ENCODE measurements around the gene SPRY1. TPM values are rescaled to one million over a fixed set of nuclear protein-coding genes. Genes with fewer than 3 reads are reported as not detected.
A peak's percentile ranks its signal among the peaks of the same experiment; 100 is the strongest.

SPRY1 gene
- total and polyA plus RNA-seq, 7 donors = 19.2 to 104 (median 41.1) TPM

DNA sequence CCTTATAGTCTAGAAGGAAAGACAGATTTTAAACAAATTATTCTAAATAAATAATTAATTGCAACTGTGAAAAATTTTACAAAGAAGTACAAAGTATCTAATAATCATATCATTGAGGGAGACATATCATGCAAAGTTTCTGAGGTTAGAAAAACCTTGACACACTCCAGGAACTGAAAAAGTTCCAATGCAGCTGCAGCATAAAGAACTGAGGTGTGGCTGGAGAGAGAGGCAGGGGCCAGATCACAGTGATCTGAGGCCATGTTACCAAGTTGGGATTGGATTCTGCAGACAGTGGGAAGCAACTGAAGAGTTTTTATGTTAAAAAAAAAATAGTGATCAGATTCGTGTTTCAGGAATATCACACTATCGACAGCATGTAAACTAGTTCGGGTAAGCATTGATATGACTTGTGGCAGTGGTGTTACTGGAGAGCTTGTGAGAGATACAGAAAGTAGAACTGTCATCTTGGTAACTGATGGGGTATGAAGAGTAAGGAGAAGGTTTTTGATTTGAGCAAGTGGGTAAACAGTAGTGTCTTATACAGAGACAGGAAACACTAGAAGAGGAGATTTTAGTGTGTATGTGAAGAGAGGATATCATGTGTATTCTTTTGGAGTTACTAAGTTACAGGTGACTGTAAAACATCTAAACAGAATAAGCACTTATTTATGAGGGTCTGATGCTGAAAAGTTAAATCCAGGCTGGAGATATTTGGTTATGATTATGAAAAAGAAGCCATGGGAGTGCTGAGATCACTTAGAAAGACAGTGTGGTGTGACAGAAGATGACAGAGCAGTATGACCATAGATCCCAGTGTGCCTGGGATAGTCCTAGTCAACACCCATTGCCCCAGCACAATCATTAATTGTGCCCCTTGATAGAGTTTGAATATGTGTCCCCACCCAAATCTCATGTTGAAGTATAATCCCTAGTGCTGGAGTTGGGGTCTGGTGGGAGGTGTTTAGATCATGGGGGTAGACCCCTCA lies 15.6 kb upstream of the SPRY1 start:
- ATAC-seq (no peak), DNase-seq (no peak)
- Histone ChIP-seq H3K4me3 (no peak overlapping the region), H3K4me1 (peaks cover 1% of the 10 kb centered on the region), H3K9me3 (no peaks in the 10 kb centered on the region), H3K27ac (no peak overlapping the region), H3K36me3 (ENCODE audit: insufficient read depth in 1 of 2, low read depth in 1 of 2) (no peaks in the 10 kb centered on the region), H3K27me3 (ENCODE audit: insufficient read depth in 3 of 3, low read length in 2 of 3) (no peaks in the 10 kb centered on the region)
- 92 to 97% (median 94%) methylated on average over 3 of the region's 3 CpGs for WGBS, 3 donors
- TF ChIP-seq, protein P1, sequence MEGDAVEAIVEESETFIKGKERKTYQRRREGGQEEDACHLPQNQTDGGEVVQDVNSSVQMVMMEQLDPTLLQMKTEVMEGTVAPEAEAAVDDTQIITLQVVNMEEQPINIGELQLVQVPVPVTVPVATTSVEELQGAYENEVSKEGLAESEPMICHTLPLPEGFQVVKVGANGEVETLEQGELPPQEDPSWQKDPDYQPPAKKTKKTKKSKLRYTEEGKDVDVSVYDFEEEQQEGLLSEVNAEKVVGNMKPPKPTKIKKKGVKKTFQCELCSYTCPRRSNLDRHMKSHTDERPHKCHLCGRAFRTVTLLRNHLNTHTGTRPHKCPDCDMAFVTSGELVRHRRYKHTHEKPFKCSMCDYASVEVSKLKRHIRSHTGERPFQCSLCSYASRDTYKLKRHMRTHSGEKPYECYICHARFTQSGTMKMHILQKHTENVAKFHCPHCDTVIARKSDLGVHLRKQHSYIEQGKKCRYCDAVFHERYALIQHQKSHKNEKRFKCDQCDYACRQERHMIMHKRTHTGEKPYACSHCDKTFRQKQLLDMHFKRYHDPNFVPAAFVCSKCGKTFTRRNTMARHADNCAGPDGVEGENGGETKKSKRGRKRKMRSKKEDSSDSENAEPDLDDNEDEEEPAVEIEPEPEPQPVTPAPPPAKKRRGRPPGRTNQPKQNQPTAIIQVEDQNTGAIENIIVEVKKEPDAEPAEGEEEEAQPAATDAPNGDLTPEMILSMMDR (IDR thresholded peaks at IDR 0.05) = no peak
- intact Hi-C loops (cut with DNase I) = loop anchor here in 1 of 2 donors (10.0 kb wide), 1 partner anchor 246 kb away; no protein-coding TSS in a partner anchor

DNA sequence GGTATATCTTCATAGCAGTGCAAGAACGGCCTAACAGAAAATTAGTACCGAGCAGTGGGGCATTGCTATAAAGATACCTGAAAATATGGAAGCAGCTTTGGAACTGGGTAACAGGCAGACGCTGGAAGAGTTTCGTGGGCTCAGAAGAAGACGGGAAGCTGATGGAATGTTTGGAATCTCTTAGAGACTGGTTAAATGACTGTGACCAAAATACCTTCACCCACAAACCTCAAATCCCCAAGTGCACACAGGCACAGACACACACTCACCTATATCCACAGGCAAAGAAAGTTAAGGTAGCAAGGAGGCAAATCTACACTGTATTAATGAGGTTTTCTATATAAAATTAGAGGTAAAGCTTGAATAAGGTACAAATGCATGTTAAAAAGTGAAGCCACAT lies 14.6 kb upstream of the SPRY1 start:
- WGBS, 3 donors = 81 to 97% (median 88%) methylated on average over 5 of the region's 5 CpGs
- TF ChIP-seq, protein P1 (IDR thresholded peaks at IDR 0.05) = no peak
- Histone ChIP-seq H3K27ac (no peak overlapping the region), H3K4me3 (no peak overlapping the region), H3K36me3 (ENCODE audit: insufficient read depth in 1 of 2, low read depth in 1 of 2) (no peaks in the 10 kb centered on the region), H3K27me3 (ENCODE audit: insufficient read depth in 3 of 3, low read length in 2 of 3) (no peaks in the 10 kb centered on the region), H3K4me1 (peaks cover 11% of the 10 kb centered on the region), H3K9me3 (no peaks in the 10 kb centered on the region)
- DNase-seq (no peak), ATAC-seq (no peak)
- intact Hi-C loops (cut with DNase I) = loop anchor here in 1 of 2 donors (10.0 kb wide), 1 partner anchor 247 kb away; no protein-coding TSS in a partner anchor

DNA sequence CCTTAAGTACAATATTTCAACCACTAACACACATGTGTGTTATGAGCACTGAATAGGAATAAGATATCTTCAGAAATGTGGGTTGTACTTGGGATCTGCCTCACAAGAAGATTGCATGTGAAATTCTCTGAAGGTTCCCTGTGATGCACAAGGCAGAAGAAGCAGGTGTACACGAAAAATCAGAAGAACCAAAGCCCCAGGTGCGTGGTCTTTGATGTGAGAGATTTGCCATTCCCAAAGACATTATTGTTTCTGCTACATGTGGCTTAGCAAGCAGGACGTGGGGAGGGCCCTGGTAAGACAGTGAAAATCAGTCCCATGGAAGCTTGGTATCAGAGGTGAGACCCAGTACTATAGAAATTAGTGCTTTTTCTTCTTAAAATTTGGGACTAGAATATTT lies 13.0 kb upstream of the SPRY1 start:
- no peak overlapping the region for H3K4me3 ChIP-seq
- no peaks in the 10 kb centered on the region for H3K36me3 ChIP-seq (ENCODE audit: insufficient read depth in 1 of 2, low read depth in 1 of 2)
- peaks cover 17% of the 10 kb centered on the region for H3K4me1 ChIP-seq
- DNase-seq (no peak), ATAC-seq (no peak)
- no peak overlapping the region for H3K27ac ChIP-seq
- intact Hi-C loops (cut with DNase I) = loop anchor here in 1 of 2 donors (10.0 kb wide), 1 partner anchor 249 kb away; no protein-coding TSS in a partner anchor
- TF ChIP-seq, protein P1 (IDR thresholded peaks at IDR 0.05) = no peak
- no peaks in the 10 kb centered on the region for H3K27me3 ChIP-seq (ENCODE audit: insufficient read depth in 3 of 3, low read length in 2 of 3)
- no peaks in the 10 kb centered on the region for H3K9me3 ChIP-seq
- WGBS, 3 donors = 85 to 89% (median 87%) methylated on average over 3 of the region's 3 CpGs

DNA sequence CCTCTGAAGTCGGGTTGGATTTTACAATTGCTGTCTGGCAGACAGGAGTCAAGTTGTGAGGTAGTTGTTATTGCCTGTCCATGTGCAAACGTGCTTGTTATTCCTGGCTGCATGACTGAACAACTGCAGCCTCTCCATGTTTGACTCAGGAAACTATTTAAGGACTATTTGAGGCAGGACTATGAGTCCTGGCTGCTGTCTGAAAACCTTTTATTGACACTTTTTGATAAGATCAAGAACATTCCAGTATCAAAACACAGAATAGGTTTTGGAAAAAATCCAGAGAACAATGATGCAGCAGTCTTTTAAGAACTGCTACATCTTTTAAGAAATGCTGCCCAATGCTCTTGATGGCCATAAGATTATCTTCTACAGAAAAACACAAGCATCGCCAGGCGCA lies 10.0 kb upstream of the SPRY1 start:
- WGBS, 3 donors = 51 to 52% (median 52%) methylated on average over 4 of the region's 4 CpGs
- ATAC-seq = peak; percentile 93 to 98 (median 97)
- no peak for DNase-seq
- H3K27me3 ChIP-seq (ENCODE audit: insufficient read depth in 3 of 3, low read length in 2 of 3) = no peaks in the 10 kb centered on the region
- H3K4me1 ChIP-seq = peaks cover 17% of the 10 kb centered on the region
- no peaks in the 10 kb centered on the region for H3K36me3 ChIP-seq (ENCODE audit: insufficient read depth in 1 of 2, low read depth in 1 of 2)
- H3K9me3 ChIP-seq = no peaks in the 10 kb centered on the region
- intact Hi-C loops (cut with DNase I) = loop anchor here in 1 of 2 donors (10.0 kb wide), 1 partner anchor 252 kb away; no protein-coding TSS in a partner anchor
- H3K4me3 ChIP-seq = no peak overlapping the region
- H3K27ac ChIP-seq = peak overlapping the region; percentile 62
- TF ChIP-seq, protein P1 (IDR thresholded peaks at IDR 0.05) = no peak

Measured in psoas muscle (tissue), 8 donors.